GM19023 (cell line): Measurements from ENCODE around the gene DENND2C.

Experiments
- ATAC-seq: cut with Tn5 transposase; IDR thresholded peaks from one replicate; pipeline ENCODE4 v1.9.1; 2021; ENCODE audit warnings: mild to moderate bottlenecking, moderate library complexity; ENCODE audit not compliant: unreplicated experiment

The DENND2C gene

GRCh38 chr1:114677691-114678090 is 7.8 kb upstream of the DENND2C start:
- no peak for ATAC-seq

- ATAC-seq = no peak
These were observed 6.3 kb upstream of the DENND2C start for GRCh38 chr1:114676115-114676514.

GRCh38 chr1:114671939-114672275 is 2.1 kb upstream of the DENND2C start:
- ATAC-seq = no peak

- ATAC-seq = no peak
These were observed 1.4 kb upstream of the DENND2C start for GRCh38 chr1:114671011-114671938.

GRCh38 chr1:114670083-114671010 is 498 bp upstream of the DENND2C start:
- ATAC-seq = peak; percentile 99

GRCh38 chr1:114668784-114669561 is 876 bp downstream of the DENND2C start:
- ATAC-seq = no peak

- ATAC-seq = no peak
These were observed 1.5 kb downstream of the DENND2C start for GRCh38 chr1:114668373-114668772.

- ATAC-seq = no peak
These were observed 2.9 kb downstream of the DENND2C start for GRCh38 chr1:114666954-114667353.

GRCh38 chr1:114660238-114660637 is 9.6 kb downstream of the DENND2C start:
- ATAC-seq = no peak

GRCh38 chr1:114651893-114652292 is 18.0 kb downstream of the DENND2C start:
- no peak for ATAC-seq

- no peak for ATAC-seq
These were observed 21.3 kb downstream of the DENND2C start for GRCh38 chr1:114648503-114648902.

- no peak for ATAC-seq
These were observed 28.5 kb downstream of the DENND2C start for GRCh38 chr1:114641377-114641776.

GRCh38 chr1:114638910-114639309 is 30.9 kb downstream of the DENND2C start:
- ATAC-seq = no peak

GRCh38 chr1:114632427-114632826 is 37.4 kb downstream of the DENND2C start:
- no peak for ATAC-seq

GRCh38 chr1:114627107-114627506 is 42.7 kb downstream of the DENND2C start:
- ATAC-seq = no peak

GRCh38 chr1:114623364-114623763 is 46.5 kb downstream of the DENND2C start:
- ATAC-seq = no peak

GRCh38 chr1:114620419-114620818 is 49.4 kb downstream of the DENND2C start:
- ATAC-seq = no peak

GRCh38 chr1:114618606-114619005 is 51.2 kb downstream of the DENND2C start:
- ATAC-seq = no peak

GRCh38 chr1:114610546-114611245 is 59.2 kb downstream of the DENND2C start:
- no peak for ATAC-seq

GRCh38 chr1:114609826-114610225 is 60.0 kb downstream of the DENND2C start:
- no peak for ATAC-seq
